SK-N-SH (cell line): ENCODE results near the gene EVA1A. TPM values are rescaled to one million over a fixed set of nuclear protein-coding genes. Genes with fewer than 3 reads are reported as not detected.

Experiments used
- CTCF ChIA-PET: fragments of 300-600, 350-600 bp; formaldehyde crosslinking; extraction: SDS; loops from one replicate; lab custom pipeline; 2021; lab: Yijun Ruan, JAX
- POLR2A ChIA-PET: fragments of 350-600 bp; sonication (Branson Sonifier 250); formaldehyde crosslinking; extraction: SDS; loops from one replicate; lab custom pipeline; 2020; ENCODE audit warnings: antibody characterized with exemption, inconsistent platforms; lab: Yijun Ruan, JAX
- DNase-seq: peaks from one replicate; pipeline ENCODE4 v3.0.0; 2012
- H2AFZ ChIP-seq: fragments of 200-600 bp; sonication (generic); 2 replicates; pipeline ENCODE4 v1.8.1; 2016; ENCODE audit warnings: antibody characterized with exemption, mild to moderate bottlenecking, low read depth
- H3F3A ChIP-seq: fragments of 200-600 bp; sonication (generic); replicated peaks from 2 replicates; pipeline ENCODE3; 2016; ENCODE audit warnings: antibody characterized with exemption, mild to moderate bottlenecking; ENCODE audit not compliant: insufficient read depth
- H3K27ac ChIP-seq, 2 experiments: fragments of 200-500 bp in 1 of 2; fragments of 200-600 bp in 1 of 2; sonication (Bioruptor generic) in 1 of 2; sonication (generic), shearing (Covaris generic) in 1 of 2; 2 replicates each; pipeline versions ENCODE4 v1.5.1 to v1.6.1; 2014 to 2016; ENCODE audit warnings: low read depth in 2 of 2, inconsistent platforms in 1 of 2, low read length in 1 of 2, mild to moderate bottlenecking in 1 of 2, mixed read lengths in 1 of 2
- H3K27me3 ChIP-seq: fragments of 200-600 bp; sonication (generic), shearing (Covaris generic); 2 replicates; pipeline ENCODE4 v1.6.1; 2016; ENCODE audit warnings: mixed run types; ENCODE audit not compliant: insufficient read depth
- H3K36me3 ChIP-seq, 2 experiments: fragments of 200-500 bp in 1 of 2; fragments of 200-600 bp in 1 of 2; sonication (Bioruptor generic) in 1 of 2; sonication (generic) in 1 of 2; replicated peaks in 1 of 2; 2 replicates each; pipeline versions ENCODE3 to v1.5.1; 2014 to 2016; ENCODE audit warnings: low read length in 1 of 2, mild to moderate bottlenecking in 1 of 2; ENCODE audit not compliant: insufficient read depth in 2 of 2, control insufficient read depth in 1 of 2
- H3K4me1 ChIP-seq, 2 experiments: fragments of 200-500 bp in 1 of 2; fragments of 200-600 bp in 1 of 2; sonication (Bioruptor generic) in 1 of 2; sonication (generic), shearing (Covaris generic) in 1 of 2; 2 replicates each; pipeline versions ENCODE4 v1.5.1 to v1.6.1; 2014 to 2016; ENCODE audit warnings: low read depth in 1 of 2, low read length in 1 of 2, mixed run types in 1 of 2; ENCODE audit not compliant: insufficient read depth in 2 of 2, control insufficient read depth in 1 of 2
- H3K4me2 ChIP-seq: fragments of 200-600 bp; sonication (generic), shearing (Covaris generic); 2 replicates; pipeline ENCODE4 v1.6.1; 2017; ENCODE audit warnings: mixed run types
- H3K4me3 ChIP-seq, 2 experiments: fragments of 200-500 bp in 1 of 2; fragments of 200-600 bp in 1 of 2; sonication (Bioruptor generic) in 1 of 2; sonication (generic), shearing (Covaris generic) in 1 of 2; 2 replicates each; pipeline versions ENCODE4 v1.5.1 to v1.8.1; 2014 to 2016; ENCODE audit warnings: low read depth in 2 of 2, inconsistent platforms in 1 of 2, low read length in 1 of 2, mild to moderate bottlenecking in 1 of 2, mixed read lengths in 1 of 2, moderate library complexity in 1 of 2
- H3K79me2 ChIP-seq: fragments of 200-600 bp; sonication (generic); 2 replicates; pipeline ENCODE4 v1.8.1; 2017; ENCODE audit warnings: mild to moderate bottlenecking; ENCODE audit not compliant: insufficient read depth
- H3K9ac ChIP-seq: fragments of 200-600 bp; sonication (generic); 2 replicates; pipeline ENCODE4 v1.6.1; 2017; ENCODE audit warnings: mixed run types
- H3K9me2 ChIP-seq: fragments of 200-600 bp; sonication (generic); 2 replicates; pipeline ENCODE4 v1.6.1; 2017; ENCODE audit warnings: mixed run types
- H3K9me3 ChIP-seq: fragments of 200-600 bp; sonication (generic); 2 replicates; pipeline ENCODE4 v1.6.1; 2017; ENCODE audit warnings: mixed run types, mild to moderate bottlenecking, moderate library complexity
- H4K20me1 ChIP-seq: fragments of 200-600 bp; sonication (generic); 2 replicates; pipeline ENCODE4 v1.6.1; 2017; ENCODE audit warnings: mild to moderate bottlenecking, mixed run types; ENCODE audit not compliant: insufficient read depth
- ELF1 ChIP-seq: IDR thresholded peaks from 2 replicates; pipeline ENCODE4 v1.4.0; 2012
- EP300 ChIP-seq, 2 experiments: IDR thresholded peaks; 2 replicates each; pipeline versions ENCODE4 v1.4.0 to v1.6.1; 2012; ENCODE audit warnings: borderline replicate concordance in 1 of 2, low read depth in 1 of 2, low read length in 1 of 2
- FOSL2 ChIP-seq: IDR thresholded peaks from 2 replicates; pipeline ENCODE4 v1.4.0; 2012; ENCODE audit warnings: low read depth, mild to moderate bottlenecking, moderate library complexity, borderline replicate concordance
- FOXM1 ChIP-seq: IDR thresholded peaks from 2 replicates; pipeline ENCODE4 v1.4.0; 2012; ENCODE audit warnings: low read depth, mild to moderate bottlenecking
- GATA2 ChIP-seq: sonication (generic); formaldehyde crosslinking; IDR thresholded peaks from 2 replicates; pipeline ENCODE4 v1.5.0; 2020; ENCODE audit warnings: mild to moderate bottlenecking, missing genetic modification reagents
- JUND ChIP-seq: IDR thresholded peaks from 2 replicates; pipeline ENCODE4 v1.4.0; 2012
- MAX ChIP-seq: IDR thresholded peaks from 2 replicates; pipeline ENCODE4 v1.4.0; 2012; ENCODE audit warnings: low read depth
- NFIC ChIP-seq: IDR thresholded peaks from 2 replicates; pipeline ENCODE4 v1.4.0; 2012; ENCODE audit warnings: borderline replicate concordance
- PBX3 ChIP-seq: IDR thresholded peaks from 2 replicates; pipeline ENCODE4; 2012
- POLR2AphosphoS5 ChIP-seq: IDR thresholded peaks from 2 replicates; pipeline ENCODE4 v1.6.1; 2012; ENCODE audit warnings: low read depth, low read length
- RAD21 ChIP-seq: IDR thresholded peaks from 2 replicates; pipeline ENCODE4 v1.6.1; 2012; ENCODE audit warnings: mild to moderate bottlenecking, low read length
- RFX5 ChIP-seq: IDR thresholded peaks from 2 replicates; pipeline ENCODE4 v1.6.1; 2012; ENCODE audit warnings: mild to moderate bottlenecking, improper control_type of control experiment, low read length
- TAF1 ChIP-seq: IDR thresholded peaks from 2 replicates; pipeline ENCODE4 v1.6.1; 2012; ENCODE audit warnings: low read depth, mild to moderate bottlenecking, low read length, moderate library complexity, borderline replicate concordance
- TCF12 ChIP-seq: IDR thresholded peaks from 2 replicates; pipeline ENCODE4 v1.4.0; 2012
- TEAD4 ChIP-seq: IDR thresholded peaks from 2 replicates; pipeline ENCODE4 v1.4.0; 2012; ENCODE audit warnings: mild to moderate bottlenecking, borderline replicate concordance; ENCODE audit not compliant: insufficient read depth
- WGBS: methylation state at CpG from one replicate; pipeline ENCODE4 v1.1.6; 2017; ENCODE audit warnings: low lambda C conversion rate; 5-methylcytosine and 5-hydroxymethylcytosine counted together
- polyA plus RNA-seq, 3 experiments: library from polyadenylated mRNA; depleted of rRNA; stranded (reverse); fragments of >200 nt; gene quantifications; 2 replicates each; pipeline ENCODE4 v1.2.3, GENCODE V29; 2012
- TF ChIP-seq, protein P1 (sequence below): fragments of 200-600 bp; sonication (generic); IDR thresholded peaks from 2 replicates; pipeline ENCODE4 v1.6.1; 2017; ENCODE audit warnings: antibody characterized with exemption, mild to moderate bottlenecking, moderate library complexity

The EVA1A gene
- polyA plus RNA-seq, 1 of the 3 experiments (the other 2 are of a cell fraction): 93.0 TPM

DNA sequence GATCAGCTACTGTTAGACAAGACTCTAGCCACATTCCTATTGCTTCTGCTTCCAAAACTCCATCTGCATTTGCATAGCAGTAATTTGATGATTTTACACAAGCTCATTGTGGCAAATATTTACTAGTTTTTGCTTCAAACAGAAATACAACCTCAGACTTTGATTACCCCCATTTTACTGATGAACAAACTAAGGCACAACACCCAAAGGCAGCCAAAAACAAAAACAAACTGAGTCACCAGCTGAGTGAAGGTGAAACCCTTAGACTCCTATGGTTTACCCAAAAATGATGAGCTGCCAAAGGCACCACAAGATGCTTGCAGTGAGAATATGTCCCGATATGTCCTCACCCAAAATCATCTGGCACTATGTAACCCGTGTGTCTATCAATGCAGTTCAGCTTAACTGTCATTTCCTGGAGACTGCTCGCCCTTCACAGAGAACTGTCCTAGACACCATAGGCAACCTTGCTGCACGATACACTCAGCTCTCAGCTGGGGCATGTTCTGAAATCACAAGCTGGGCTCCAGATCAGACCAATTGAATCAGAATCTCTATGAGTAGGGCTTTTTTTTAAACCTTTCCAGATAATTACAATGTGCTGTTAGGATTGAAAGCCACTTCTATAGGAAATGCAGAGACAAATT is 4.1 kb upstream of the EVA1A start:
- Histone ChIP-seq H3K9ac (peak overlapping the region; percentile 51; the same call in 1 of the 2 replicates), H3K4me2 (peak overlapping the region; percentile 70)

More for the DNA sequence above, 4.1 kb upstream of the EVA1A start:
- H3K4me1 ChIP-seq: peaks cover 9 to 37% of the 10 kb centered on the region in 2 experiments
- 66% methylated on average over 4 of the region's 4 CpGs for WGBS
- peaks cover 58% of the 10 kb centered on the region for H3K79me2 ChIP-seq
- TF ChIP-seq JUND (no peak), PBX3 (no peak), RFX5 (no peak), FOXM1 (no peak), GATA2 (CRISPR knock-in tag) (no peak), TCF12 (no peak), FOSL2 (no peak), NFIC (no peak), ELF1 (no peak), TEAD4 (no peak), EP300 (IDR thresholded peaks at IDR 0.05; ENCODE audit: borderline replicate concordance in 1 of 2, low read depth in 1 of 2, low read length in 1 of 2) (no peak), MAX (no peak), TAF1 (no peak), POLR2AphosphoS5 (no peak), RAD21 (no peak)
- TF ChIP-seq, protein P1, sequence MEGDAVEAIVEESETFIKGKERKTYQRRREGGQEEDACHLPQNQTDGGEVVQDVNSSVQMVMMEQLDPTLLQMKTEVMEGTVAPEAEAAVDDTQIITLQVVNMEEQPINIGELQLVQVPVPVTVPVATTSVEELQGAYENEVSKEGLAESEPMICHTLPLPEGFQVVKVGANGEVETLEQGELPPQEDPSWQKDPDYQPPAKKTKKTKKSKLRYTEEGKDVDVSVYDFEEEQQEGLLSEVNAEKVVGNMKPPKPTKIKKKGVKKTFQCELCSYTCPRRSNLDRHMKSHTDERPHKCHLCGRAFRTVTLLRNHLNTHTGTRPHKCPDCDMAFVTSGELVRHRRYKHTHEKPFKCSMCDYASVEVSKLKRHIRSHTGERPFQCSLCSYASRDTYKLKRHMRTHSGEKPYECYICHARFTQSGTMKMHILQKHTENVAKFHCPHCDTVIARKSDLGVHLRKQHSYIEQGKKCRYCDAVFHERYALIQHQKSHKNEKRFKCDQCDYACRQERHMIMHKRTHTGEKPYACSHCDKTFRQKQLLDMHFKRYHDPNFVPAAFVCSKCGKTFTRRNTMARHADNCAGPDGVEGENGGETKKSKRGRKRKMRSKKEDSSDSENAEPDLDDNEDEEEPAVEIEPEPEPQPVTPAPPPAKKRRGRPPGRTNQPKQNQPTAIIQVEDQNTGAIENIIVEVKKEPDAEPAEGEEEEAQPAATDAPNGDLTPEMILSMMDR: no peak
- ChIA-PET CTCF (interaction anchor here (1.1 to 2.4 kb wide), 5 partner anchors 25 to 101 kb away, joined by 3 to 12 read pairs (median 4); no protein-coding TSS in a partner anchor), POLR2A (no interaction called here)
- peak overlapping the region; percentile 52 for H2AFZ ChIP-seq
- H4K20me1 ChIP-seq: no peaks in the 10 kb centered on the region
- no peaks in the 10 kb centered on the region for H3K9me3 ChIP-seq
- peak overlapping the region; percentile 87 to 89 for H3K27ac ChIP-seq
- no peaks in the 10 kb centered on the region for H3K27me3 ChIP-seq
- DNase-seq: no peak
- H3K9me2 ChIP-seq: no peaks in the 10 kb centered on the region
- H3F3A ChIP-seq: peaks cover 38% of the 10 kb centered on the region
- H3K36me3 ChIP-seq: no peaks in the 10 kb centered on the region
- H3K4me3 ChIP-seq: no peak overlapping the region
